Mesenchymal stem cell (in vitro differentiated cells and primary cell): Measurements from ENCODE around the gene CALHM5.
A peak's percentile ranks its signal among the peaks of the same experiment; 100 is the strongest.

Experiments
- DNase-seq: peaks from one replicate; pipeline ENCODE4 v3.0.0-alpha.2; 2013
- H2AFZ ChIP-seq: one replicate; pipeline ENCODE4 v1.6.1; 2013; ENCODE audit warnings: low read depth, mild to moderate bottlenecking, control low read depth, inconsistent platforms, low read length, moderate library complexity
- H2AK5ac ChIP-seq: 2 replicates; pipeline ENCODE4 v1.6.1; 2013; ENCODE audit warnings: low read length, moderate library complexity, mild to moderate bottlenecking, inconsistent platforms; ENCODE audit not compliant: severe bottlenecking
- H2BK120ac ChIP-seq: one replicate; pipeline ENCODE4 v1.6.1; 2013; ENCODE audit warnings: low read depth, mild to moderate bottlenecking, inconsistent platforms, low read length, moderate library complexity
- H2BK12ac ChIP-seq, 2 experiments: one replicate each; pipeline ENCODE4 v1.6.1; 2013; ENCODE audit warnings: inconsistent platforms in 2 of 2, low read length in 2 of 2, mild to moderate bottlenecking in 2 of 2, moderate library complexity in 2 of 2, control low read depth in 1 of 2
- H2BK15ac ChIP-seq: one replicate; pipeline ENCODE4 v1.6.1; 2013; ENCODE audit warnings: mild to moderate bottlenecking, low read depth, inconsistent platforms; ENCODE audit not compliant: poor library complexity, severe bottlenecking
- H2BK5ac ChIP-seq: 2 replicates; pipeline ENCODE4 v1.6.1; 2013; ENCODE audit warnings: low read depth, mild to moderate bottlenecking, low read length, control low read depth, inconsistent platforms; ENCODE audit not compliant: poor library complexity, severe bottlenecking
- H3K14ac ChIP-seq, 2 experiments: one replicate each; pipeline ENCODE4 v1.6.1; 2013; ENCODE audit warnings: inconsistent platforms in 2 of 2, low read length in 2 of 2, control low read depth in 1 of 2, mild to moderate bottlenecking in 1 of 2, moderate library complexity in 1 of 2
- H3K18ac ChIP-seq, 2 experiments: one replicate each; pipeline ENCODE4 v1.6.1; 2013; ENCODE audit warnings: inconsistent platforms in 2 of 2, low read length in 2 of 2, control low read depth in 1 of 2, low read depth in 1 of 2, mild to moderate bottlenecking in 1 of 2
- H3K23ac ChIP-seq, 2 experiments: one replicate each; pipeline ENCODE4 v1.6.1; 2013; ENCODE audit warnings: inconsistent platforms in 2 of 2, low read length in 2 of 2, mild to moderate bottlenecking in 2 of 2, moderate library complexity in 2 of 2, control low read depth in 1 of 2
- H3K27ac ChIP-seq: 2 replicates; pipeline ENCODE4 v1.5.1; 2013; ENCODE audit warnings: mild to moderate bottlenecking, moderate library complexity, low read length, control low read depth, inconsistent platforms; ENCODE audit not compliant: poor library complexity, severe bottlenecking
- H3K27me3 ChIP-seq, 2 experiments: 2 replicates each; pipeline versions ENCODE4 v1.6.1 to v1.7.0; 2013; ENCODE audit warnings: low read length in 2 of 2, mild to moderate bottlenecking in 2 of 2, moderate library complexity in 2 of 2, control low read depth in 1 of 2, inconsistent platforms in 1 of 2; ENCODE audit not compliant: control insufficient read depth in 1 of 2, insufficient read depth in 1 of 2
- H3K36me3 ChIP-seq, 2 experiments: 2 replicates each; pipeline versions ENCODE4 v1.6.1 to v1.7.0; 2013; ENCODE audit warnings: low read length in 2 of 2, control low read depth in 1 of 2, inconsistent platforms in 1 of 2, low read depth in 1 of 2, mild to moderate bottlenecking in 1 of 2; ENCODE audit not compliant: insufficient read depth in 2 of 2, control insufficient read depth in 1 of 2
- H3K4ac ChIP-seq, 2 experiments: one replicate each; pipeline ENCODE4 v1.6.1; 2013; ENCODE audit warnings: inconsistent platforms in 2 of 2, low read length in 2 of 2, mild to moderate bottlenecking in 2 of 2, moderate library complexity in 2 of 2, control low read depth in 1 of 2, low read depth in 1 of 2
- H3K4me1 ChIP-seq: 2 replicates; pipeline ENCODE4 v1.6.1; 2013; ENCODE audit warnings: low read depth, low read length, control low read depth; ENCODE audit not compliant: control insufficient read depth, insufficient read depth
- H3K4me2 ChIP-seq: 2 replicates; pipeline ENCODE4 v1.6.1; 2013; ENCODE audit warnings: low read length, mild to moderate bottlenecking, inconsistent platforms; ENCODE audit not compliant: poor library complexity, severe bottlenecking
- H3K4me3 ChIP-seq, 2 experiments: 2 replicates each; pipeline versions ENCODE4 v1.5.1 to v1.7.0; 2013; ENCODE audit warnings: low read length in 2 of 2, mild to moderate bottlenecking in 2 of 2, control low read depth in 1 of 2, low read depth in 1 of 2; ENCODE audit not compliant: insufficient read depth in 1 of 2
- H3K79me1 ChIP-seq: replicated peaks from 2 replicates; pipeline ENCODE4 v1.6.1; 2013; ENCODE audit warnings: mild to moderate bottlenecking, control low read depth, low read length, inconsistent platforms; ENCODE audit not compliant: poor library complexity, severe bottlenecking
- H3K9ac ChIP-seq: 2 replicates; pipeline ENCODE4 v1.7.0; 2013; ENCODE audit warnings: mild to moderate bottlenecking, low read length, moderate library complexity
- H3K9me3 ChIP-seq: 2 replicates; pipeline ENCODE4 v1.7.0; 2013; ENCODE audit warnings: mild to moderate bottlenecking, low read length; ENCODE audit not compliant: control insufficient read depth
- H4K8ac ChIP-seq: one replicate; pipeline ENCODE4 v1.6.1; 2013; ENCODE audit warnings: inconsistent platforms, mild to moderate bottlenecking, low read length, moderate library complexity
- H4K91ac ChIP-seq: one replicate; pipeline ENCODE4 v1.6.1; 2013; ENCODE audit warnings: mild to moderate bottlenecking, low read length, inconsistent platforms
- WGBS: methylation state at CpG from one replicate; pipeline ENCODE4 v1.1.7; 2013; ENCODE audit warnings: mixed read lengths; 5-methylcytosine and 5-hydroxymethylcytosine counted together

CALHM5 gene

GRCh38 chr6:116514111-116514510 lies 2.7 kb downstream of the CALHM5 start:
- Histone ChIP-seq H2AFZ (no peak overlapping the region), H3K4me3 (peak overlapping the region in 1 of 2 experiments; percentile 79), H2AK5ac (no peak overlapping the region), H3K27me3 (no peaks in the 10 kb centered on the region), H4K8ac (no peak overlapping the region), H2BK5ac (no peak overlapping the region), H3K27ac (no peak overlapping the region), H3K23ac (no peak overlapping the region), H3K4ac (no peak overlapping the region), H3K18ac (no peak overlapping the region), H3K79me1 (peaks cover 14% of the 10 kb centered on the region), H3K36me3 (peaks cover 5 to 9% of the 10 kb centered on the region in 2 experiments), H2BK120ac (no peak overlapping the region), H3K9ac (no peak overlapping the region), H2BK15ac (no peak overlapping the region), H3K4me1 (peaks cover 2% of the 10 kb centered on the region), H3K9me3 (no peaks in the 10 kb centered on the region), H3K14ac (no peak overlapping the region), H4K91ac (no peak overlapping the region), H3K4me2 (no peak overlapping the region), H2BK12ac (no peak overlapping the region)
- 98% methylated on average over 4 of the region's 4 CpGs for WGBS
- no peak for DNase-seq

- Histone ChIP-seq H2BK120ac (no peak overlapping the region), H3K4ac (no peak overlapping the region), H3K4me1 (peaks cover 2% of the 10 kb centered on the region), H4K8ac (no peak overlapping the region), H3K14ac (no peak overlapping the region), H4K91ac (no peak overlapping the region), H3K4me2 (no peak overlapping the region), H3K27ac (no peak overlapping the region), H3K9me3 (no peaks in the 10 kb centered on the region), H3K36me3 (peaks cover 5 to 9% of the 10 kb centered on the region in 2 experiments), H2AK5ac (no peak overlapping the region), H3K18ac (no peak overlapping the region), H3K9ac (no peak overlapping the region), H2BK15ac (no peak overlapping the region), H3K79me1 (peaks cover 16% of the 10 kb centered on the region), H3K4me3 (no peak overlapping the region), H2AFZ (no peak overlapping the region), H2BK12ac (no peak overlapping the region), H2BK5ac (no peak overlapping the region), H3K27me3 (no peaks in the 10 kb centered on the region), H3K23ac (no peak overlapping the region)
- no peak for DNase-seq
Measured at GRCh38 chr6:116515141-116515540, 3.7 kb downstream of the CALHM5 start.

GRCh38 chr6:116518621-116519368 lies 7.4 kb downstream of the CALHM5 start:
- Histone ChIP-seq H3K4me3 (no peak overlapping the region), H3K9me3 (no peaks in the 10 kb centered on the region), H4K8ac (no peak overlapping the region), H2AK5ac (no peak overlapping the region), H2BK15ac (no peak overlapping the region), H3K4ac (no peak overlapping the region), H2BK12ac (no peak overlapping the region), H3K79me1 (peaks cover 12% of the 10 kb centered on the region), H4K91ac (no peak overlapping the region), H3K36me3 (peaks cover 5 to 9% of the 10 kb centered on the region in 2 experiments), H3K14ac (no peak overlapping the region), H3K4me1 (no peaks in the 10 kb centered on the region), H2BK5ac (no peak overlapping the region), H3K18ac (no peak overlapping the region), H3K27me3 (no peaks in the 10 kb centered on the region), H2BK120ac (no peak overlapping the region), H2AFZ (no peak overlapping the region), H3K23ac (no peak overlapping the region), H3K9ac (no peak overlapping the region), H3K27ac (no peak overlapping the region), H3K4me2 (no peak overlapping the region)
- WGBS, result 88% methylated on average over 3 of the region's 4 CpGs
- DNase-seq, result peak; percentile 46

GRCh38 chr6:116522896-116523295 lies 11.5 kb downstream of the CALHM5 start:
- no peak overlapping the region for H4K8ac ChIP-seq
- H3K4me3 ChIP-seq, result no peak overlapping the region
- H3K4me1 ChIP-seq, result no peaks in the 10 kb centered on the region
- no peak overlapping the region for H3K4me2 ChIP-seq
- no peaks in the 10 kb centered on the region for H3K9me3 ChIP-seq
- no peak overlapping the region for H2AFZ ChIP-seq
- no peaks in the 10 kb centered on the region for H3K27me3 ChIP-seq
- no peak overlapping the region for H3K9ac ChIP-seq
- WGBS, result no CpG with 5 or more reads among the region's 2 CpGs
- H3K27ac ChIP-seq, result no peak overlapping the region
- H2AK5ac ChIP-seq, result no peak overlapping the region
- H2BK120ac ChIP-seq, result no peak overlapping the region
- H3K23ac ChIP-seq, result no peak overlapping the region
- H3K4ac ChIP-seq, result no peak overlapping the region
- no peak overlapping the region for H2BK5ac ChIP-seq
- no peak overlapping the region for H3K18ac ChIP-seq
- DNase-seq, result no peak
- no peak overlapping the region for H2BK15ac ChIP-seq
- H4K91ac ChIP-seq, result no peak overlapping the region
- H3K14ac ChIP-seq, result no peak overlapping the region
- H2BK12ac ChIP-seq, result no peak overlapping the region
- no peaks in the 10 kb centered on the region for H3K36me3 ChIP-seq
- peaks cover 5% of the 10 kb centered on the region for H3K79me1 ChIP-seq
